ENCODE measurements around the gene CRYBB2.

DNA sequence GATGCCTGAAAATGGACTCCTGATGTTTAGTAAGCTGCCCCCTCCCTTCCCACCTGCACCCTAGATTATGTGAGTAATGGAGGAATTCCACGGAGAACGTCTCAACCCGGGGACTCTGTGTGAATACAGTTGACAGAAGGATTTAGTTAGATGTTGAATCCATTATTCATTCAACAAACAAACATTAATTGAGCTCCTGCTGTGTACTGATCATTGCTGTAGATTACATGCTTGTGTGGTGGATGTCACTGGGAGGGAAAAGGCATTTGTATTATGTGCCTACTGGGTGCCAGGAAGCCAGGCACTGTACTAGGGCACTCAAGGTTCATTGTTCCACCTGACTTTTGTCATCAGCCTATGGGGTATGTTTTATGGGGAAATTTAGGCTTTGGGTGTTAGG, 42.6 kb upstream of the CRYBB2 start:
- TF ChIP-seq, protein P1, sequence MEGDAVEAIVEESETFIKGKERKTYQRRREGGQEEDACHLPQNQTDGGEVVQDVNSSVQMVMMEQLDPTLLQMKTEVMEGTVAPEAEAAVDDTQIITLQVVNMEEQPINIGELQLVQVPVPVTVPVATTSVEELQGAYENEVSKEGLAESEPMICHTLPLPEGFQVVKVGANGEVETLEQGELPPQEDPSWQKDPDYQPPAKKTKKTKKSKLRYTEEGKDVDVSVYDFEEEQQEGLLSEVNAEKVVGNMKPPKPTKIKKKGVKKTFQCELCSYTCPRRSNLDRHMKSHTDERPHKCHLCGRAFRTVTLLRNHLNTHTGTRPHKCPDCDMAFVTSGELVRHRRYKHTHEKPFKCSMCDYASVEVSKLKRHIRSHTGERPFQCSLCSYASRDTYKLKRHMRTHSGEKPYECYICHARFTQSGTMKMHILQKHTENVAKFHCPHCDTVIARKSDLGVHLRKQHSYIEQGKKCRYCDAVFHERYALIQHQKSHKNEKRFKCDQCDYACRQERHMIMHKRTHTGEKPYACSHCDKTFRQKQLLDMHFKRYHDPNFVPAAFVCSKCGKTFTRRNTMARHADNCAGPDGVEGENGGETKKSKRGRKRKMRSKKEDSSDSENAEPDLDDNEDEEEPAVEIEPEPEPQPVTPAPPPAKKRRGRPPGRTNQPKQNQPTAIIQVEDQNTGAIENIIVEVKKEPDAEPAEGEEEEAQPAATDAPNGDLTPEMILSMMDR (IDR thresholded peaks at IDR 0.05) = no peak
- no peak for TF ChIP-seq EP300 (IDR thresholded peaks at IDR 0.05)
- no peak for TF ChIP-seq POLR2A (IDR thresholded peaks at IDR 0.05)

Measured in tibial nerve (tissue), 4 donors.